HFF-Myc (cell line): ENCODE measurements around the gene BLOC1S6.
"Not testable (repeated sequence)": the region's sequence is repeated elsewhere in the genome, so short reads cannot be mapped to it uniquely, and the experiment has no call there.

Source experiments
- DNase-seq: peaks from one replicate; pipeline ENCODE4 v3.0.0-alpha.2; 2011; ENCODE audit warnings: low read depth; ENCODE audit errors: extremely low read depth
- H3K4me3 ChIP-seq: replicated peaks from 2 replicates; pipeline ENCODE4 v1.5.1; 2011; ENCODE audit warnings: low read depth, mild to moderate bottlenecking, control low read depth, low read length
- CTCF ChIP-seq: IDR thresholded peaks from 2 replicates; pipeline ENCODE4 v1.5.1; 2012; ENCODE audit warnings: mild to moderate bottlenecking, low read depth, low read length, control low read depth; ENCODE audit errors: missing control alignments

Gene BLOC1S6

GRCh38 chr15:45645026-45645980, 58.1 kb downstream of the BLOC1S6 start:
- H3K4me3 ChIP-seq, result no peak overlapping the region
- no peak for DNase-seq
- TF ChIP-seq CTCF, result no peak

- no peak overlapping the region for H3K4me3 ChIP-seq
- DNase-seq, result no peak
These were observed 59.0 kb downstream of the BLOC1S6 start for GRCh38 chr15:45646220-45646619.

GRCh38 chr15:45647828-45648227, 60.6 kb downstream of the BLOC1S6 start:
- no peak overlapping the region for H3K4me3 ChIP-seq
- DNase-seq, result no peak
- no peak for TF ChIP-seq CTCF

More at GRCh38 chr15:45646220-45646619, 59.0 kb downstream of the BLOC1S6 start:
- TF ChIP-seq CTCF, result no peak

GRCh38 chr15:45648521-45649200, 61.5 kb downstream of the BLOC1S6 start:
- H3K4me3 ChIP-seq, result no peak overlapping the region
- DNase-seq, result no peak
- no peak for TF ChIP-seq CTCF

- not testable (repeated sequence) for H3K4me3 ChIP-seq, DNase-seq
These were observed 62.8 kb downstream of the BLOC1S6 start for GRCh38 chr15:45650007-45650406.

- DNase-seq, result no peak
- no peak for TF ChIP-seq CTCF
- no peak overlapping the region for H3K4me3 ChIP-seq
These were observed 63.8 kb downstream of the BLOC1S6 start for GRCh38 chr15:45650889-45651525.
